ENCODE data around the gene PMM2.
"Not testable (repeated sequence)": the region's sequence is repeated elsewhere in the genome, so short reads cannot be mapped to it uniquely, and the experiment has no call there.

Gene PMM2

GRCh38 chr16:8797364-8798173 lies at the start of gene PMM2, which contains the start of gene TMEM186:
Gene PMM2 (plus strand): TSS chr16:8797839. CDS start chr16:8797883, 44 bp downstream.
Gene TMEM186 (minus strand): TSS chr16:8797639. CDS start chr16:8797614, 25 bp downstream.
- DNase-seq, result peak; percentile 79 to 82

- DNase-seq, result not testable (repeated sequence)
Observed at GRCh38 chr16:8748944-8749343, 48.7 kb upstream of the PMM2 start.

GRCh38 chr16:8751481-8752311 lies 45.9 kb upstream of the PMM2 start:
- no peak for DNase-seq

GRCh38 chr16:8752706-8753105 lies 44.9 kb upstream of the PMM2 start:
- DNase-seq, result no peak

GRCh38 chr16:8753416-8754054 lies 44.1 kb upstream of the PMM2 start:
- DNase-seq, result no peak

GRCh38 chr16:8756755-8757154 lies 40.9 kb upstream of the PMM2 start:
- no peak for DNase-seq

- no peak for DNase-seq
Observed at GRCh38 chr16:8758022-8758421, 39.6 kb upstream of the PMM2 start.

- no peak for DNase-seq
Observed at GRCh38 chr16:8760021-8760420, 37.6 kb upstream of the PMM2 start.

- no peak for DNase-seq
Observed at GRCh38 chr16:8761078-8761477, 36.6 kb upstream of the PMM2 start.

- no peak for DNase-seq
Observed at GRCh38 chr16:8762254-8762653, 35.4 kb upstream of the PMM2 start.

- no peak for DNase-seq
Observed at GRCh38 chr16:8763083-8763482, 34.6 kb upstream of the PMM2 start.

GRCh38 chr16:8763899-8764298 lies 33.7 kb upstream of the PMM2 start:
- DNase-seq, result no peak

GRCh38 chr16:8764525-8765250 lies 33.0 kb upstream of the PMM2 start:
- no peak for DNase-seq

- no peak for DNase-seq
Observed at GRCh38 chr16:8767176-8767575, 30.5 kb upstream of the PMM2 start.

GRCh38 chr16:8768283-8768682 lies 29.4 kb upstream of the PMM2 start:
- DNase-seq, result no peak

- DNase-seq, result no peak
Observed at GRCh38 chr16:8768692-8769091, 28.9 kb upstream of the PMM2 start.

- DNase-seq, result no peak
Observed at GRCh38 chr16:8773537-8773936, 24.1 kb upstream of the PMM2 start.

GRCh38 chr16:8774208-8774607 lies 23.4 kb upstream of the PMM2 start:
- DNase-seq, result no peak

- no peak for DNase-seq
Observed at GRCh38 chr16:8775359-8775758, 22.3 kb upstream of the PMM2 start.

- no peak for DNase-seq
Observed at GRCh38 chr16:8776129-8776584, 21.5 kb upstream of the PMM2 start.

- DNase-seq, result no peak
Observed at GRCh38 chr16:8777217-8777616, 20.4 kb upstream of the PMM2 start.

GRCh38 chr16:8781797-8782196 lies 15.8 kb upstream of the PMM2 start:
- DNase-seq, result no peak

- DNase-seq, result no peak
Observed at GRCh38 chr16:8782673-8783072, 15.0 kb upstream of the PMM2 start.

Measured in Kasumi-1 (cell line).